Endothelial cell of umbilical vein (primary cell): ENCODE measurements around the gene CNTLN. TPM values are rescaled to one million over a fixed set of nuclear protein-coding genes. Genes with fewer than 3 reads are reported as not detected.

Experiments used
- BruUV-seq: library from RNA; stranded (reverse); fragments of 400-500 nt; replicated peaks from 2 replicates; lab custom pipeline; 2021; lab: Mats Ljungman, UMichigan
- CTCF ChIA-PET: fragments of 300-600, 350-600 bp; sonication (Branson Sonifier 250); formaldehyde crosslinking; loops from one replicate; lab custom pipeline; 2021; ENCODE audit warnings: antibody characterized with exemption, inconsistent platforms; lab: Charles Lee
- POLR2A ChIA-PET: fragments of 300-600, 350-600 bp; sonication (Branson Sonifier 250); formaldehyde crosslinking; loops from one replicate; lab custom pipeline; 2021; ENCODE audit warnings: antibody characterized with exemption, inconsistent platforms; lab: Charles Lee
- DNase-seq: peaks from one replicate; pipeline ENCODE4 v3.0.0-alpha.2; 2011; ENCODE audit warnings: low read depth, low spot score
- FAIRE-seq: peaks from 2 replicates; lab custom pipeline; 2011; peaks lifted over from hg19 to GRCh38; lab: Jason Lieb, UNC
- H2AFZ ChIP-seq: 2 replicates; pipeline ENCODE4 v1.6.0; 2012; ENCODE audit warnings: low read depth, low read length, control low read depth, inconsistent platforms
- H3K27ac ChIP-seq: 2 replicates; pipeline ENCODE4 v1.5.1; 2011; ENCODE audit warnings: low read depth, mild to moderate bottlenecking, control low read depth, low read length, moderate library complexity; ENCODE audit not compliant: insufficient read depth
- H3K27me3 ChIP-seq, 2 experiments: 2 replicates each; pipeline versions ENCODE4 v1.6.0 to v1.6.1; 2011; ENCODE audit warnings: low read length in 2 of 2, mixed read lengths in 1 of 2; ENCODE audit not compliant: control insufficient read depth in 2 of 2, insufficient read depth in 2 of 2
- H3K36me3 ChIP-seq, 2 experiments: 2 replicates in 1 of 2; 3 replicates in 1 of 2; pipeline ENCODE4 v1.5.1; 2011; ENCODE audit warnings: low read length in 2 of 2, mild to moderate bottlenecking in 1 of 2, moderate library complexity in 1 of 2; ENCODE audit not compliant: control insufficient read depth in 2 of 2, insufficient read depth in 2 of 2; ENCODE audit errors: extremely low read depth in 1 of 2
- H3K4me1 ChIP-seq: 3 replicates; pipeline ENCODE4 v1.5.1; 2011; ENCODE audit warnings: mild to moderate bottlenecking, low read length; ENCODE audit not compliant: control insufficient read depth, insufficient read depth; ENCODE audit errors: extremely low read depth
- H3K4me2 ChIP-seq: 2 replicates; pipeline ENCODE4 v1.6.1; 2011; ENCODE audit warnings: low read length, control low read depth, mixed read lengths; ENCODE audit not compliant: insufficient read depth
- H3K4me3 ChIP-seq, 3 experiments: fragments of 200-600 bp in 1 of 3; sonication (generic), shearing (Covaris generic) in 1 of 3; replicated peaks in 1 of 3; 2 replicates each; pipeline ENCODE4 v1.5.1; 2011 to 2016; ENCODE audit warnings: control low read depth in 3 of 3, low read length in 3 of 3, mild to moderate bottlenecking in 2 of 3, inconsistent platforms in 1 of 3, low read depth in 1 of 3, moderate library complexity in 1 of 3; ENCODE audit not compliant: insufficient read depth in 1 of 3
- H3K79me2 ChIP-seq: 2 replicates; pipeline ENCODE4 v1.6.0; 2012; ENCODE audit warnings: low read length, inconsistent platforms; ENCODE audit not compliant: control insufficient read depth, insufficient read depth
- H3K9ac ChIP-seq: replicated peaks from 2 replicates; pipeline ENCODE3; 2011; ENCODE audit warnings: low read length, control low read depth; ENCODE audit not compliant: insufficient read depth; ENCODE audit errors: extremely low read depth
- H3K9me1 ChIP-seq: replicated peaks from 3 replicates; pipeline ENCODE4 v1.6.0; 2011; ENCODE audit warnings: mild to moderate bottlenecking, low read length; ENCODE audit not compliant: control insufficient read depth, insufficient read depth; ENCODE audit errors: extremely low read depth
- H3K9me3 ChIP-seq: replicated peaks from 2 replicates; pipeline ENCODE4 v1.5.1; 2012; ENCODE audit warnings: low read length, inconsistent platforms; ENCODE audit not compliant: control insufficient read depth, insufficient read depth
- H4K20me1 ChIP-seq: replicated peaks from 2 replicates; pipeline ENCODE3; 2011; ENCODE audit warnings: mild to moderate bottlenecking, low read length; ENCODE audit not compliant: control insufficient read depth, insufficient read depth; ENCODE audit errors: extremely low read depth
- EZH2 ChIP-seq: IDR thresholded peaks from 2 replicates; pipeline ENCODE4 v1.6.1; 2012; ENCODE audit warnings: borderline replicate concordance, low read depth, mild to moderate bottlenecking, moderate library complexity, low read length, inconsistent platforms; ENCODE audit not compliant: severe bottlenecking
- FOS ChIP-seq: IDR thresholded peaks from 2 replicates; pipeline ENCODE4 v1.6.1; 2011; ENCODE audit warnings: mild to moderate bottlenecking, low read length, moderate library complexity, borderline replicate concordance; ENCODE audit not compliant: insufficient read depth
- GATA2 ChIP-seq: IDR thresholded peaks from 2 replicates; pipeline ENCODE4 v1.7.0; 2011; ENCODE audit warnings: low read depth, mild to moderate bottlenecking, moderate library complexity, mixed read lengths, low read length; ENCODE audit not compliant: insufficient read length, insufficient read depth
- JUN ChIP-seq: IDR thresholded peaks from 2 replicates; pipeline ENCODE4 v1.6.1; 2011; ENCODE audit warnings: borderline replicate concordance, low read depth; ENCODE audit not compliant: insufficient read length, insufficient read depth
- MYC ChIP-seq: IDR thresholded peaks from one replicate; pipeline ENCODE4 v1.6.1; 2011; ENCODE audit warnings: mild to moderate bottlenecking, low read depth, low read length
- POLR2A ChIP-seq: IDR thresholded peaks from 2 replicates; pipeline ENCODE4 v1.6.1; 2012; ENCODE audit warnings: low read depth, mild to moderate bottlenecking, control low read depth, low read length
- POLR2AphosphoS5 ChIP-seq: IDR thresholded peaks from 2 replicates; pipeline ENCODE4 v1.6.1; 2012; ENCODE audit warnings: low read depth, mild to moderate bottlenecking, control low read depth, low read length, moderate library complexity; ENCODE audit not compliant: insufficient read depth
- dilution Hi-C: fragments of 300-500 bp; cut with MboI; formaldehyde crosslinking; loops from one replicate; pipeline ENCODE4 v1.15.0; 2019; ENCODE audit warnings: low sequenced_read_pairs; ENCODE audit not compliant: extremely low pct_ligation_motif_present
- intact Hi-C: fragments of 100-400 bp; cut with micrococcal nuclease; formaldehyde crosslinking; loops from one replicate; pipeline ENCODE4 v1.10.0; 2022
- polyA plus RNA-seq, 4 experiments: library from polyadenylated mRNA; depleted of rRNA in 3 of 4; stranded (reverse) in 3 of 4; unstranded in 1 of 4; fragments of >200 nt; gene quantifications; 2 replicates each; pipeline versions ENCODE4 v1.2.1 to v1.2.3, GENCODE V29; 2011 to 2012; ENCODE audit warnings: missing spikeins in 1 of 4
- total RNA-seq: library from RNA; stranded (reverse); gene quantifications from 2 replicates; pipeline ENCODE4 v1.2.3, GENCODE V29; 2021
- TF ChIP-seq, protein P1 (sequence below): IDR thresholded peaks from 2 replicates; pipeline ENCODE4 v1.6.1; 2011; ENCODE audit not compliant: insufficient read depth, insufficient read length
- TF ChIP-seq, protein P2 (sequence below), 2 donors: IDR thresholded peaks; 1 replicate in 1 of 2; 2 replicates in 1 of 2; pipeline ENCODE4 v1.5.1; 2011; ENCODE audit warnings: low read length in 2 of 2, mild to moderate bottlenecking in 2 of 2, moderate library complexity in 2 of 2, control low read depth in 1 of 2, inconsistent platforms in 1 of 2, low read depth in 1 of 2; ENCODE audit not compliant: insufficient read depth in 1 of 2; ENCODE audit errors: extremely low read depth in 1 of 2

Gene CNTLN
- total and polyA plus RNA-seq, 2 donors (not counting 3 experiments of a cell fraction or from before 2014, with no cell fraction given): 3.5 to 15.8 TPM

DNA sequence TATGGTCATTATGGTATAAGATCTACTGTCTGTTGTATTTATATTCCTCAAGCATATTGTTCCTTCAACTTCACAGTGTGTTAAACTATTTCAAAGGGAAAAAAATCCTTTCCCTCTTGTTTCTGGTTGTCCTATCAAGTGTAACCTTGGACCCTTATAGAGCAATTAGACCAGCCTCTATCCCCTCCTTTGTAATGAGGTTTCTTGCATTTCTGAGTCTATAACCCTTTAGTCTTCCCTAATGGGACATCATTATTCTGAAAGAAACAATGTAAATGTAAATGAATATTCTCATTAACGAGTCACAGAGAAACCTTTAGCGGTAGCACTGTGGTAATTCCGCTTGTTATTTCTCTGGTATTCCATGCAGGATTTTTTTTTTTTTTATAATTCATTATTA lies 197.3 kb downstream of the CNTLN start:
- DNase-seq: no peak
- H3K79me2 ChIP-seq: no peaks in the 10 kb centered on the region
- no peaks in the 10 kb centered on the region for H3K9me3 ChIP-seq
- H3K27me3 ChIP-seq: no peaks in the 10 kb centered on the region
- intact Hi-C loops: no loop called here
- H3K4me3 ChIP-seq: no peak overlapping the region
- POLR2A ChIA-PET: no interaction called here
- H3K4me2 ChIP-seq: no peak overlapping the region
- H3K9ac ChIP-seq: no peak overlapping the region
- no TSS peak for BruUV-seq
- no peaks in the 10 kb centered on the region for H3K9me1 ChIP-seq
- no peaks in the 10 kb centered on the region for H3K4me1 ChIP-seq
- no peaks in the 10 kb centered on the region for H3K36me3 ChIP-seq
- CTCF ChIA-PET: interaction anchor here (2.0 kb wide), 1 partner anchor 113 kb away, joined by 6 read pairs; no protein-coding TSS in a partner anchor
- FAIRE-seq: no peak
- TF ChIP-seq JUN: no peak
- TF ChIP-seq, protein P1, sequence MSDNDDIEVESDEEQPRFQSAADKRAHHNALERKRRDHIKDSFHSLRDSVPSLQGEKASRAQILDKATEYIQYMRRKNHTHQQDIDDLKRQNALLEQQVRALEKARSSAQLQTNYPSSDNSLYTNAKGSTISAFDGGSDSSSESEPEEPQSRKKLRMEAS: no peak
- no peak for TF ChIP-seq GATA2
- TF ChIP-seq POLR2AphosphoS5: no peak
- TF ChIP-seq MYC: no peak
- TF ChIP-seq, protein P2, sequence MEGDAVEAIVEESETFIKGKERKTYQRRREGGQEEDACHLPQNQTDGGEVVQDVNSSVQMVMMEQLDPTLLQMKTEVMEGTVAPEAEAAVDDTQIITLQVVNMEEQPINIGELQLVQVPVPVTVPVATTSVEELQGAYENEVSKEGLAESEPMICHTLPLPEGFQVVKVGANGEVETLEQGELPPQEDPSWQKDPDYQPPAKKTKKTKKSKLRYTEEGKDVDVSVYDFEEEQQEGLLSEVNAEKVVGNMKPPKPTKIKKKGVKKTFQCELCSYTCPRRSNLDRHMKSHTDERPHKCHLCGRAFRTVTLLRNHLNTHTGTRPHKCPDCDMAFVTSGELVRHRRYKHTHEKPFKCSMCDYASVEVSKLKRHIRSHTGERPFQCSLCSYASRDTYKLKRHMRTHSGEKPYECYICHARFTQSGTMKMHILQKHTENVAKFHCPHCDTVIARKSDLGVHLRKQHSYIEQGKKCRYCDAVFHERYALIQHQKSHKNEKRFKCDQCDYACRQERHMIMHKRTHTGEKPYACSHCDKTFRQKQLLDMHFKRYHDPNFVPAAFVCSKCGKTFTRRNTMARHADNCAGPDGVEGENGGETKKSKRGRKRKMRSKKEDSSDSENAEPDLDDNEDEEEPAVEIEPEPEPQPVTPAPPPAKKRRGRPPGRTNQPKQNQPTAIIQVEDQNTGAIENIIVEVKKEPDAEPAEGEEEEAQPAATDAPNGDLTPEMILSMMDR (IDR thresholded peaks at IDR 0.05; ENCODE audit: extremely low read depth in 1 of 2, insufficient read depth in 1 of 2, low read depth in 1 of 2, low read length in 2 of 2): no peak
- TF ChIP-seq POLR2A: no peak
- no peak for TF ChIP-seq EZH2
- TF ChIP-seq FOS: no peak
- no peak overlapping the region for H3K27ac ChIP-seq
- no peak overlapping the region for H2AFZ ChIP-seq
- dilution Hi-C loops: no loop called here
- no peaks in the 10 kb centered on the region for H4K20me1 ChIP-seq
